22Rv1 (cell line): ENCODE measurements around the gene MRAP.
A peak's percentile ranks its signal among the peaks of the same experiment; 100 is the strongest.

Experiments used
- CTCF ChIP-seq: fragments of 450-650 bp; IDR thresholded peaks from 2 replicates; pipeline ENCODE4 v1.5.1; 2017; ENCODE audit warnings: mild to moderate bottlenecking
- ZFX ChIP-seq: fragments of 450-650 bp; IDR thresholded peaks from 2 replicates; pipeline ENCODE4 v1.6.1; 2017; ENCODE audit warnings: antibody characterized with exemption, borderline replicate concordance

- peak; percentile 82 for TF ChIP-seq CTCF
- TF ChIP-seq ZFX, result no peak
These were observed 40.5 kb upstream of the MRAP start for GRCh38 chr21:32257962-32258785.
